ENCODE results near the gene UPF1.

DNA sequence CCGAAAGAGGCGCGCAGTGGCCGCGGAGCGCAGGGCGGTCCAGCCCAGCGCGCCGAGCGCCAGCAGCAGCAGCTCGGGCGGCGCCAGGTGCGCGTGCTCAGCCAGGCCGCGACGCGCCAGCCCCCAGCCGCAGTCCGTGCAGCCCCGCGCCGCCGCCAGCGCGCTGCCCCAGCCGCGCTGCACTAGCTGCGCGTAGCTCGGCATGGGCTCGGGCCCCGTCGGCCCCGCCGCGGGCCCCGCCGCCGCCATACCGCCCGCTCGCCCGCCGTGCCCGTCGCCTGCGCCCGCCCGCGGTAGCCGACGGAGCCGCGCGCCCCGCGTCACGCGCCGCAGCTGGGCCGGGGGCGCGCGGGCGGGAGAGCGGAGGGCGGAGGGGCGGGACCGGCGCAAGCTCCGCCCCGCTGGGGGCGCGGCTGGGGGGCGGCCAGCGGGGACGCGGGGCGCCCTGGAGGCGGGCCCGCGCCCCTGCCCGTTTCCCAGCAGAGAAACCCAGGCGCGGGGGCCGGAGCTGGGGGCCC is 64.1 kb downstream of the UPF1 start, which contains the start of gene CERS1:
- TF ChIP-seq, protein P1, sequence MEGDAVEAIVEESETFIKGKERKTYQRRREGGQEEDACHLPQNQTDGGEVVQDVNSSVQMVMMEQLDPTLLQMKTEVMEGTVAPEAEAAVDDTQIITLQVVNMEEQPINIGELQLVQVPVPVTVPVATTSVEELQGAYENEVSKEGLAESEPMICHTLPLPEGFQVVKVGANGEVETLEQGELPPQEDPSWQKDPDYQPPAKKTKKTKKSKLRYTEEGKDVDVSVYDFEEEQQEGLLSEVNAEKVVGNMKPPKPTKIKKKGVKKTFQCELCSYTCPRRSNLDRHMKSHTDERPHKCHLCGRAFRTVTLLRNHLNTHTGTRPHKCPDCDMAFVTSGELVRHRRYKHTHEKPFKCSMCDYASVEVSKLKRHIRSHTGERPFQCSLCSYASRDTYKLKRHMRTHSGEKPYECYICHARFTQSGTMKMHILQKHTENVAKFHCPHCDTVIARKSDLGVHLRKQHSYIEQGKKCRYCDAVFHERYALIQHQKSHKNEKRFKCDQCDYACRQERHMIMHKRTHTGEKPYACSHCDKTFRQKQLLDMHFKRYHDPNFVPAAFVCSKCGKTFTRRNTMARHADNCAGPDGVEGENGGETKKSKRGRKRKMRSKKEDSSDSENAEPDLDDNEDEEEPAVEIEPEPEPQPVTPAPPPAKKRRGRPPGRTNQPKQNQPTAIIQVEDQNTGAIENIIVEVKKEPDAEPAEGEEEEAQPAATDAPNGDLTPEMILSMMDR (IDR thresholded peaks at IDR 0.05; ENCODE audit: insufficient read depth, low read depth, low read length), result no peak
- no peak for TF ChIP-seq EZH2 (IDR thresholded peaks at IDR 0.05; ENCODE audit: insufficient read depth, low read length)

Data from astrocyte (in vitro differentiated cells and primary cell).